Measurements from ENCODE around the gene ADTRP.

- no peak for TF ChIP-seq POLR2A (IDR thresholded peaks at IDR 0.05; ENCODE audit: borderline replicate concordance, extremely low read depth, insufficient read depth, insufficient read length)
- TF ChIP-seq EGR1 (IDR thresholded peaks at IDR 0.05; ENCODE audit: low read depth), result no peak
- no peak for TF ChIP-seq EZH2 (IDR thresholded peaks at IDR 0.05)
Observed at GRCh38 chr6:11755725-11756124, 22.9 kb downstream of the ADTRP start.

All from HCT116 (cell line).